IMR-90 (cell line): ENCODE data around the gene IER5L. TPM values are rescaled to one million over a fixed set of nuclear protein-coding genes. Genes with fewer than 3 reads are reported as not detected.
A peak's percentile ranks its signal among the peaks of the same experiment; 100 is the strongest.

Experiments used
- ATAC-seq: fragments of 200-7000 bp; cut with Tn5 transposase; 2 replicates; pipeline ENCODE4 v1.9.1; 2020; ENCODE audit warnings: low read depth, mild to moderate bottlenecking, moderate library complexity
- BruUV-seq: library from RNA; stranded (reverse); fragments of 400-500 nt; replicated peaks from 2 replicates; lab custom pipeline; 2021; lab: Mats Ljungman, UMichigan
- CTCF ChIA-PET: fragments of 300-600 bp; formaldehyde crosslinking; extraction: SDS; loops from one replicate; lab custom pipeline; 2021; ENCODE audit warnings: antibody characterized with exemption; lab: Yijun Ruan, JAX
- POLR2A ChIA-PET: fragments of 300-600 bp; sonication (Branson Sonifier 250); formaldehyde crosslinking; loops from one replicate; lab custom pipeline; 2022; ENCODE audit warnings: antibody characterized with exemption; ENCODE audit not compliant: unreplicated experiment; lab: Charles Lee
- DNase-seq: peaks from one replicate; pipeline ENCODE4 v3.0.0; 2013
- H2AFZ ChIP-seq: replicated peaks from 2 replicates; pipeline ENCODE3; 2013; ENCODE audit warnings: low read length, mild to moderate bottlenecking; ENCODE audit not compliant: poor library complexity
- H2AK5ac ChIP-seq: 2 replicates; pipeline ENCODE4 v1.6.1; 2013; ENCODE audit warnings: low read depth, low read length, inconsistent platforms
- H2AK9ac ChIP-seq: replicated peaks from 2 replicates; pipeline ENCODE3; 2013; ENCODE audit warnings: mild to moderate bottlenecking, low read depth, low read length, moderate library complexity; ENCODE audit not compliant: poor library complexity
- H2BK120ac ChIP-seq: 2 replicates; pipeline ENCODE4 v1.6.1; 2013; ENCODE audit warnings: low read depth, low read length, inconsistent platforms
- H2BK15ac ChIP-seq: 3 replicates; pipeline ENCODE4 v1.6.1; 2013; ENCODE audit warnings: low read depth, low read length, inconsistent platforms
- H2BK20ac ChIP-seq: 2 replicates; pipeline ENCODE4 v1.6.1; 2013; ENCODE audit warnings: low read depth, mild to moderate bottlenecking, inconsistent platforms, low read length, moderate library complexity
- H2BK5ac ChIP-seq: 2 replicates; pipeline ENCODE4 v1.6.1; 2013; ENCODE audit warnings: mild to moderate bottlenecking, low read depth, low read length, inconsistent platforms; ENCODE audit not compliant: poor library complexity, severe bottlenecking
- H3K14ac ChIP-seq: replicated peaks from 2 replicates; pipeline ENCODE4 v1.6.1; 2013; ENCODE audit warnings: low read depth, low read length, inconsistent platforms
- H3K18ac ChIP-seq: 2 replicates; pipeline ENCODE4 v1.6.1; 2013; ENCODE audit warnings: low read depth, low read length, control low read depth
- H3K23ac ChIP-seq: 2 replicates; pipeline ENCODE4 v1.6.1; 2013; ENCODE audit warnings: low read depth, low read length, inconsistent platforms
- H3K27ac ChIP-seq: 2 replicates; pipeline ENCODE4 v1.5.1; 2013; ENCODE audit warnings: mild to moderate bottlenecking, control low read depth, low read length; ENCODE audit not compliant: insufficient read depth
- H3K27me3 ChIP-seq: 2 replicates; pipeline ENCODE4 v1.6.1; 2013; ENCODE audit warnings: low read length; ENCODE audit not compliant: control insufficient read depth, insufficient read depth
- H3K36me3 ChIP-seq: 2 replicates; pipeline ENCODE4 v1.6.1; 2013; ENCODE audit warnings: low read length, mixed read lengths; ENCODE audit not compliant: control insufficient read depth, insufficient read depth
- H3K4ac ChIP-seq: 2 replicates; pipeline ENCODE4 v1.6.1; 2013; ENCODE audit warnings: low read depth, low read length, inconsistent platforms
- H3K4me1 ChIP-seq: 2 replicates; pipeline ENCODE4 v1.6.1; 2013; ENCODE audit warnings: low read length, mixed read lengths; ENCODE audit not compliant: control insufficient read depth, insufficient read depth
- H3K4me2 ChIP-seq: 2 replicates; pipeline ENCODE4 v1.6.1; 2013; ENCODE audit warnings: low read depth, mild to moderate bottlenecking, control low read depth, low read length, moderate library complexity
- H3K4me3 ChIP-seq: 2 replicates; pipeline ENCODE4 v1.5.1; 2013; ENCODE audit warnings: low read depth, mild to moderate bottlenecking, control low read depth, low read length, moderate library complexity; ENCODE audit not compliant: insufficient read depth
- H3K56ac ChIP-seq: 2 replicates; pipeline ENCODE4 v1.6.1; 2013; ENCODE audit warnings: low read length, inconsistent platforms; ENCODE audit not compliant: insufficient read depth; ENCODE audit errors: extremely low read depth
- H3K79me1 ChIP-seq, 2 experiments: 2 replicates each; pipeline ENCODE4 v1.6.1; 2013; ENCODE audit warnings: low read length in 2 of 2, inconsistent platforms in 1 of 2, low read depth in 1 of 2
- H3K9ac ChIP-seq: 2 replicates; pipeline ENCODE4 v1.6.1; 2013; ENCODE audit warnings: low read depth, low read length, control low read depth
- H3K9me1 ChIP-seq: 2 replicates; pipeline ENCODE4 v1.6.1; 2013; ENCODE audit warnings: low read length, inconsistent platforms; ENCODE audit not compliant: insufficient read depth
- H3K9me3 ChIP-seq: 2 replicates; pipeline ENCODE4 v1.6.1; 2013; ENCODE audit warnings: low read length; ENCODE audit not compliant: control insufficient read depth, insufficient read depth
- H4K20me1 ChIP-seq: 2 replicates; pipeline ENCODE4 v1.6.1; 2013; ENCODE audit warnings: low read length, inconsistent platforms; ENCODE audit not compliant: insufficient read depth
- H4K5ac ChIP-seq: 2 replicates; pipeline ENCODE4 v1.6.1; 2013; ENCODE audit warnings: mild to moderate bottlenecking, low read depth, low read length, control low read depth
- H4K8ac ChIP-seq, 2 experiments: 2 replicates each; pipeline ENCODE4 v1.6.1; 2013; ENCODE audit warnings: low read depth in 2 of 2, low read length in 2 of 2, control low read depth in 1 of 2, inconsistent platforms in 1 of 2
- H4K91ac ChIP-seq: 2 replicates; pipeline ENCODE4 v1.6.1; 2013; ENCODE audit warnings: low read depth, low read length, inconsistent platforms; ENCODE audit not compliant: insufficient read depth
- MXI1 ChIP-seq: IDR thresholded peaks from 2 replicates; pipeline ENCODE4 v1.6.1; 2012; ENCODE audit warnings: low read depth, mild to moderate bottlenecking, low read length, moderate library complexity, borderline replicate concordance
- RCOR1 ChIP-seq: IDR thresholded peaks from 2 replicates; pipeline ENCODE4 v1.6.1; 2012; ENCODE audit warnings: mild to moderate bottlenecking, low read length, improper control_type of control experiment; ENCODE audit not compliant: insufficient replicate concordance
- WGBS, 2 experiments: methylation state at CpG; one replicate each; pipeline versions ENCODE4 v1.1.5 to v1.1.7; 2013; ENCODE audit warnings: missing lambda C conversion rate in 2 of 2; ENCODE audit not compliant: insufficient read length in 1 of 2; ENCODE audit errors: extremely low coverage in 2 of 2; 5-methylcytosine and 5-hydroxymethylcytosine counted together
- dilution Hi-C: fragments of 300-500 bp; cut with HindIII; formaldehyde crosslinking; loops from one replicate; pipeline ENCODE4 v1.14.3; 2018; ENCODE audit warnings: low sequenced_read_pairs; ENCODE audit not compliant: unreplicated experiment
- in situ Hi-C: fragments of 300-500 bp; cut with MboI; formaldehyde crosslinking; loops from 3 replicates; pipeline ENCODE4 v1.14.3; 2019; ENCODE audit warnings: low sequenced_read_pairs, inconsistent platforms, mixed read lengths
- intact Hi-C: fragments of 100-400 bp; cut with micrococcal nuclease; formaldehyde crosslinking; loops from 2 replicates; pipeline ENCODE4 v1.10.0; 2022
- polyA plus RNA-seq, 3 experiments: library from polyadenylated mRNA; depleted of rRNA; stranded (reverse); fragments of >200 nt; gene quantifications; 2 replicates each; pipeline ENCODE4 v1.2.3, GENCODE V29; 2012; ENCODE audit warnings: low replicate concordance in 1 of 3
- total RNA-seq: library from RNA; depleted of rRNA; stranded (reverse); fragments of >200 nt; gene quantifications from 2 replicates; pipeline ENCODE4 v1.2.3, GENCODE V29; 2012

Gene IER5L
- total and polyA plus RNA-seq, 2 of the 4 experiments (the other 2 are of a cell fraction) = 12.5 to 13.4 TPM

DNA sequence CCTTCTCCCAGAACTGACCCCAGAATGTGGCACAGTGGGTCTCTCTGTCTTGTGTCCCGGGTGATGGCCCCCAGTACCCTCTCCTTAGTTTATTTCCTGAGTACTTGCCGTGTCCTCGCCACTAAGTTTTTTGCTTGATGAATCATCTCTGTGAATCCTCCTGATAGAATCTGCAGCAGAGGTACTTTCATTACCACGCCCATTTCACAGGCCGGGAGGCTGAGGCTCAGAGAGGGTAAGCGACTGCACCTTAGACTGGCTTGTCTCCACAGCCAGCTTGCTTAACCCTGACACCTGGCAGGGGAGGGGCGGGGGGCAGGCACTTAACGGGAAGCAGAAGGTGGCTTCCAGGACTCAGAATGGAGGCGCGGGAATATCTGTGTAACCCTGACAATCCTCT lies 7.9 kb upstream of the IER5L start:
- Histone ChIP-seq H2BK120ac (no peak overlapping the region), H2BK20ac (no peak overlapping the region), H3K4ac (no peak overlapping the region), H3K23ac (no peak overlapping the region), H3K4me3 (no peak overlapping the region), H3K27ac (no peak overlapping the region), H3K56ac (no peak overlapping the region), H2BK15ac (no peak overlapping the region), H2AFZ (peak overlapping the region; percentile 64), H3K18ac (no peak overlapping the region), H4K20me1 (no peaks in the 10 kb centered on the region), H3K14ac (no peak overlapping the region), H3K79me1 (no peaks in the 10 kb centered on the region), H4K8ac (no peak overlapping the region), H2AK5ac (no peak overlapping the region), H4K5ac (no peak overlapping the region), H3K9me1 (peaks cover 6% of the 10 kb centered on the region), H3K36me3 (no peaks in the 10 kb centered on the region), H2AK9ac (no peak overlapping the region), H3K9ac (no peak overlapping the region), H3K27me3 (no peaks in the 10 kb centered on the region), H3K4me1 (no peaks in the 10 kb centered on the region), H3K4me2 (no peak overlapping the region), H2BK5ac (no peak overlapping the region), H3K9me3 (peaks cover 4% of the 10 kb centered on the region; the same call in 1 of the 2 replicates), H4K91ac (no peak overlapping the region)
- in situ Hi-C loops = no loop called here
- CTCF ChIA-PET = no interaction called here
- dilution Hi-C loops = no loop called here
- TF ChIP-seq MXI1 = no peak
- TF ChIP-seq RCOR1 = peak; percentile 91
- BruUV-seq = no TSS peak
- no peak for ATAC-seq
- POLR2A ChIA-PET = interaction anchor here (0.6 kb wide), 1 partner anchor 8 kb away, joined by 3 read pairs; no protein-coding TSS in a partner anchor
- DNase-seq = peak; percentile 17
- intact Hi-C loops = no loop called here
- 96% methylated on average over 5 of the region's 10 CpGs; no CpG with 5 or more reads in 1 of the 2 experiments for WGBS, 2 experiments
